ENCODE results near the gene CCBE1.
"Not testable (repeated sequence)": the region's sequence is repeated elsewhere in the genome, so short reads cannot be mapped to it uniquely, and the experiment has no call there.

CCBE1 gene

DNA sequence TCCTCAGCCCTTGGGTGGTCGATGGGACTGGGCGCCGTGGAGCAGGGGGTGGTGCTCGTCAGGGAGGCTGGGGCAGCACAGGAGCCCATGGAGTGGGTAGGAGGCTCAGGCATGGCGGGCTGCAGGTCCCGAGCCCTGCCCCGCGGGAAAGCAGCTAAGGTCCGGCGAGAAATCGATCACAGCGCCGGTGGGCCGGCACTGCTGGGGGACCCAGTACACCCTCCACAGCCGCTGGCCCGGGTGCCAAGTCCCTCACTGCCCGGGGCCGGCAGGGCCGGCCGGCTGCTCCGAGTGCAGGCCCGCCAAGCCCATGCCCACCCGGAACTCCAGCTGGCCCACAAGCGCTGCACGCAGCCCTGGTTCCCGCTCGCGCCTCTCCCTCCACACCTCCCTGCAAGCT, 16.9 kb upstream of the CCBE1 start:
- not testable (repeated sequence) for DNase-seq

GRCh38 chr18:59712311-59712710, 15.1 kb upstream of the CCBE1 start:
- DNase-seq: no peak

- no peak for DNase-seq
These were observed 11.8 kb upstream of the CCBE1 start for GRCh38 chr18:59708988-59709387.

- DNase-seq: no peak
These were observed 10.1 kb upstream of the CCBE1 start for GRCh38 chr18:59707306-59707705.

- DNase-seq: no peak
These were observed 9.3 kb upstream of the CCBE1 start for GRCh38 chr18:59706499-59706898.

GRCh38 chr18:59705145-59705544, 7.9 kb upstream of the CCBE1 start:
- DNase-seq: no peak

GRCh38 chr18:59704146-59704545, 6.9 kb upstream of the CCBE1 start:
- DNase-seq: no peak

DNA sequence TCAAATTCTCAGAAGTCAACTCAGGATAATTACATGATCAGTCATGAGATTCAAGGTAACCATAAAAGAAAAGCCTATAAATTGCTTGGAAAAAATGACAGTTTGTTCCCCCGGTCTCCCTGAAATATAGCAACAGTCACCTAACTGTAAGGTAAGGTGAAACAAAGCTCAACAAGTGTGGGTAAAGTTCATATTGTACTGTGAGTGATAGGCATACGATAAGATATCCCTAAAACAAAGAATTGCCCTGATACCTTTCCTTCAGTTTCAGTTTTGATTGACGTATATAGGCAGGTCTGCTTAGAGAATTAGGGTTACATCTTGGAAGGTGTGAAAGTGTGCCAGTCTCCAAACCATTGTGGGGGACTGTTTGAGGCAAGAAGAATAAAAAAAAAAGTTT, 4.0 kb upstream of the CCBE1 start:
- DNase-seq: no peak

GRCh38 chr18:59700535-59700967, 3.3 kb upstream of the CCBE1 start:
- no peak for DNase-seq

DNA sequence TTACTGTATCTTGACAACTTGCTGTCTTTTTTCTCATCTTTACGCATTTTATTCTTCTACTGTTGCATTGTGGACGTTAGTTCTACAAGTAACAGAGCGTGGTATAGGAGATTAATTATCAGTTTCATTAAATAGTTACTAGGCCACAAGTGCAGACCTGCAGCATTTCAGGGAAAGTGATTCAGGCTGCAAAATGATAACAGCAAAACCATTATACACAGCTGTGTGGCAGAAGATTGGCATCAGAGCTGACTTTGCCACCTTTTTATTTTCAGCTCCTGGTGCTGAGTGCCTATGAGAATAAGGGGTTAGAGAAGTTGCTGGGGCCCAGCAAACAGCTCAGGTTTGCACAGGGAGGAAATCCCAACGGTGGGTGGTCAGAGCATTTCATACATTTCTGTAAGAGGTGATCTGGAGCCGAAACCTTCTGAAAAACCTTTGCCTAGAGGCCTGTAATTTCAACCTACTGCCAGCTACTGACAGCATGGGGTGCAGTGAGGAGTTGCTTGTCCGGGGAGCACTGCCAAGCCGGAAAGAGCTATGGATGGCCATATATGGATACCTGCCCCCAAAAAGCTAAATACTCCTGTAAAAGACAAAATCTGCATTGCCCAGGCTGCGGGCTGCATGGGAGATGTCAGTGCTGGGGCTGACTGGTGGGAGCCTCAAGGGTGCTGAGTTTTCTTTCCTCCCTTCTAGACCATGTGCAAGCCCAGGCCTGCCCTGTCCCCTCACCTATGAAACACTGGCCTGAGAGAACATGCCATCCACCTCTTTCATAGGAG, 2.7 kb upstream of the CCBE1 start:
- DNase-seq: no peak

- DNase-seq: no peak
These were observed 1.8 kb upstream of the CCBE1 start for GRCh38 chr18:59699061-59699460.

DNA sequence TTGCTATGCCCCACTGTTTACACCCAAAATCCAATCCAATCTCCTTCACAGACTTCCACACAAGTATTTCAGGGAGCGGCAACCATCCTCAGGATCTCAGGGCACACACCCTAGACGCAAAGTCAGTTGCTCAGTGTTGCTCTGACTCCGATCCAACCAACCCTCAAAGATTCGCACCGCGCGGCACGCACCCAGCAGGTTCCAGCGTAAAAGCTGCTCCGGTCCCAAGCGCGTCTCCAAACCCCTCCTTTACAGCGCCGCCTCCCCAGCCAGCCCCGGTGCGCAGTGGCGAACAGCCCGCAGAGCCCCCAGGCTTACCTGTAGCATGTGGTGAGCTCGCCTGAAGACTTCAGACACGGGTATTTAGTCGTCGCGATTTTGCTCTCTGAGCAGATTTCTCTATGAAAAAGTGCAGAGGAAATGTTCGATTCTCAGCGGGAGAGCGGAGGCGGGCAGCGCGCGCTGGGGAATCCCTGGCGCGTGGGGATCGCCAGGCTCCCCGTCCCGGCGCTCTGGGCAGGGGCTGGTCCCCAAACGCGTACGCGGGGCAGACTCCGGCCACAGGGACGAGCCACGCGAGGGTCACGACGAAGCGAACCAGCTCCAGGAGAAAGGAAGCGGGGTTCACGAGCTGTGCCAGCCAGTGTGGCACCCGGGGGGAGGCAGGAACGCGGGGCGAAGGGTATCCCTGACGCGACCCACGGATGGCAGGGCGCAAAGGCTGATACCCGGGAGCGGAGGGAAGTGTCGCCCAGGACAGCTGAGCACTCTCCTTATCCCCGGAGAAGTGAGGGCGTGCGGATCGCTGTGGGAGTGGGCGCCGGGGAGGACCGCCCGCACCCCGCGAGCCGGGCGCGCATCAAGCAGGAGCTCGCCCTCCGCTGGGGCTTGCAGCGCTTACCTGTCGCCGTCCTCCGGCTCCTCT, 650 bp downstream of the CCBE1 start:
- DNase-seq: no peak

GRCh38 chr18:59695551-59695950, 1.7 kb downstream of the CCBE1 start:
- DNase-seq: no peak

- no peak for DNase-seq
These were observed 2.4 kb downstream of the CCBE1 start for GRCh38 chr18:59694824-59695223.

DNA sequence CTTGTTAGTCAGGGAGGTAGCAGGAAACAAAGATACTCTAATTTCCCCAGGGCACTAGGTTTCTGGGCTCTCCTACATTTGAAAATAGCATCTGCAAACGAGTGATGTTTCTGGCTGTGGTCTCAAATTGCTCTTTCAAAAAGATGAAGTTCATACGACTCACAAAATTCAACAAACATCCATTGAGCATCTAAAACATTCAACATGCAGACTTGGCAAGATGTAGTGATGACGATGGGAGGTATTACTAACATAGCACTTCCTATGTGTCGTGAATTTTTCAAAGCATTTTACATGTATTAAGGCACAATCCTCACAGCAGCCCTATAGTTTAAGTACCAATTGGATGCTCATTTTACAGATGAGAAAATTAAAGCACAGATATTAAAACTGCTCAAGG, 5.2 kb downstream of the CCBE1 start:
- DNase-seq: no peak

- DNase-seq: no peak
These were observed 6.2 kb downstream of the CCBE1 start for GRCh38 chr18:59690996-59691395.

DNA sequence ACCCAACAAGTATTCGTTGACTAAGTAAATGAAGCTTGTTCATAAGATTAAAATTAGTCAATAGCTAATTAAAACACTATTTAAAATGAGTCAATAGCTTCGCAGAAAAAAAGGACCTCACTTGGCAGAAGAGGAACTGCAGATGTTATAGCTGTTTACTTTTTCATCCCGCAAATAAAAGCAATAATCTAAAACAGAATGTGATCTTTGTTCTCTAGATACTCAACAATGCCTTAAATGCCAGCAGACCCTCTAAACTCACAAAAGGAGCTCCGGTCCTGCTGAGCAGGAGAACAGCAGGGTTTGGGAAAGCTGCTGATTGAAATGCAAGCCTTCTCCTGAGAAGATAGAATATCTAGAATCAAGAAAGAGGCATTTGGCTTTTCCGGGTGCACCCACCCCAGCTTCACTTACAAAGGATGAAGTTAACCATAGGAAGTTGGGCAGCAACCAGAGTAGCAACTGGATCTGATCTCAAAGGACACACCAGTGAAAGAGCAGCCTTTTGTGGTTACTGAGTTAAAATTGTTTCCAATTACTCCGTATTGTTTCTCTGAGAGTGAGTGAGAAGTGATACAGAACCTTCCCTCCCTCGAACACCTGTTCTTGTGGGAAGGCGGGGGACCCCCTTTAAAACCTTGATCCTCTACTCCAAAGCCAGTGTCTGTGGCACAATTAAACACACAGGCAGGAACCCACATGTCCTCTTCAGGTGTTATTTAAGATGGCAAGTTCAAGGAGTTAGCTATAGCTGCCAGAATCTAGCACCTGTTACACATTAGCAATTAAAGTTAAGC, 6.8 kb downstream of the CCBE1 start:
- no peak for DNase-seq

DNA sequence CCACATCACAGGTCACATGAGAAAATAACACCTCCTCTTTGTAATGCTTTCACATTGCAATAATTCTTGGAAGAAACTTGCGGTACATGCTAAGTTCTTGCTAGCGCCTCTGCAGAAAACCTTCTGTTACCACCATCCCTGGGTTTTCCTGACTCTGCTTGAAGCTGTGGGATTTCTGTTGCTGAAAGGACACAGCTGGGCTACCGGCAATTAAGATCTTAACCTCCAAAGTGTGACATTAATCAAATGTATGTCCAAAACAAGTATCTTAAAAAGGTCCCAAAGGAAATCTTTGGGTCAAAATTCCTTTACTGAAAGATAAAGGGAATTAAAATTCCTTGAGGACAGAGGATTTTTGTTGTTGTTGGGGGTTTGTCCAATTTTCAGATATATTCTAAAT, 7.5 kb downstream of the CCBE1 start:
- DNase-seq: no peak

GRCh38 chr18:59686260-59686659, 11.0 kb downstream of the CCBE1 start:
- DNase-seq: no peak

- DNase-seq: no peak
These were observed 11.7 kb downstream of the CCBE1 start for GRCh38 chr18:59685501-59685900.

- DNase-seq: no peak
These were observed 12.4 kb downstream of the CCBE1 start for GRCh38 chr18:59684777-59685176.

DNA sequence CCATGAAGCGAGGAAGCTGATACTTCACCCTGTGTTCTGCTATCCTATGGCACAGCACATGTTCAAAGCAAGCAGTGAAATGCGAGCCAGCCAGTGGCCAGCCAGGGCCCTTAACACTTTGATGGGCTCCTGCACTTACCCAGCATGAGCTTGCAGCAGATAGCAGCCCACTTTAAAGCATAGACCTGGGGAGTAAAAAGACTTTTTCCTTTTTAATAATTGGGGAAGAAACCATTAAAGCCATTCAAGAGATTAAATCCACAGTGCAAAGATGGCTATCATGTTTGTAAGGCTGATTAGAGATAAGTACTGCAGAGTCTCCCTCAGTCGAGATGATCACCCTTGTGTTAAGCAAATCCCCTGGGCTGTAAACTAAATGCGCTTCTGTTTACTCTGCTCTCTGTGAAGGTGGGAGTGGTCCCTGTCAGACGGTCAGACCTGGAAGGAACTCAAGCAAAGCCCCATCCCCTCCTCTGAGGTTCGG, 15.7 kb downstream of the CCBE1 start:
- DNase-seq: no peak

DNA sequence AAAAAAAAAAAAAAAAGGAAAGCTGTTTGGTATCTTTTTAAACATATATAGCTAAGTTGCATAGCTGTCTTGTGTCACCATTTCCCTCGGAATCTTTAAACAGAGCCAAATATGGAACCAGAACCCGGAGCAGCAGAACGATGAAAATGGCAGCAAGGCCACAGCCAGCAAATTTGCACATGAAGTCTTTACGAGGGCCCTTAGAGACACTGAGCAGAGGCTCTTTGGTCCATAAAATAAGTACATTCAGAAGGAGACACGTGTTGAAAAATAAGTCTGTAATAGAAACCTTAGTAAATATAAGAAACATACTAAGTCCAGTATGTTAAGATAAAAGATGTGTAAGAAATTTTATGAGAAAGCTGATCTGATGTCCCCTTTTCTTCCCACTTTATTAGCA, 16.2 kb downstream of the CCBE1 start:
- no peak for DNase-seq

Measured in stimulated activated CD4-positive, alpha-beta T cell treated with anti-CD3 and anti-CD28 coated beads, Interleukin-4, amount 100 ng/mL, for 24 hours (primary cell).